ENCODE measurements around the gene GPC6. TPM values are rescaled to one million over a fixed set of nuclear protein-coding genes. Genes with fewer than 3 reads are reported as not detected.

Gene GPC6
- total RNA-seq, 1 donor from 2014 or later = 8.4 TPM

GRCh38 chr13:94053986-94054593 is 827.5 kb downstream of the GPC6 start:
- TF ChIP-seq, protein P1, sequence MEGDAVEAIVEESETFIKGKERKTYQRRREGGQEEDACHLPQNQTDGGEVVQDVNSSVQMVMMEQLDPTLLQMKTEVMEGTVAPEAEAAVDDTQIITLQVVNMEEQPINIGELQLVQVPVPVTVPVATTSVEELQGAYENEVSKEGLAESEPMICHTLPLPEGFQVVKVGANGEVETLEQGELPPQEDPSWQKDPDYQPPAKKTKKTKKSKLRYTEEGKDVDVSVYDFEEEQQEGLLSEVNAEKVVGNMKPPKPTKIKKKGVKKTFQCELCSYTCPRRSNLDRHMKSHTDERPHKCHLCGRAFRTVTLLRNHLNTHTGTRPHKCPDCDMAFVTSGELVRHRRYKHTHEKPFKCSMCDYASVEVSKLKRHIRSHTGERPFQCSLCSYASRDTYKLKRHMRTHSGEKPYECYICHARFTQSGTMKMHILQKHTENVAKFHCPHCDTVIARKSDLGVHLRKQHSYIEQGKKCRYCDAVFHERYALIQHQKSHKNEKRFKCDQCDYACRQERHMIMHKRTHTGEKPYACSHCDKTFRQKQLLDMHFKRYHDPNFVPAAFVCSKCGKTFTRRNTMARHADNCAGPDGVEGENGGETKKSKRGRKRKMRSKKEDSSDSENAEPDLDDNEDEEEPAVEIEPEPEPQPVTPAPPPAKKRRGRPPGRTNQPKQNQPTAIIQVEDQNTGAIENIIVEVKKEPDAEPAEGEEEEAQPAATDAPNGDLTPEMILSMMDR (IDR thresholded peaks at IDR 0.05) = no peak
- H3K27ac ChIP-seq = no peak overlapping the region
- no peaks in the 10 kb centered on the region for H3K36me3 ChIP-seq
- H3K4me3 ChIP-seq = no peak overlapping the region
- no peaks in the 10 kb centered on the region for H3K4me1 ChIP-seq
- no peaks in the 10 kb centered on the region for H3K9me3 ChIP-seq
- intact Hi-C loops (cut with DNase I) = no loop called here
- DNase-seq = no peak
- no peaks in the 10 kb centered on the region for H3K27me3 ChIP-seq
- no peak for ATAC-seq

DNA sequence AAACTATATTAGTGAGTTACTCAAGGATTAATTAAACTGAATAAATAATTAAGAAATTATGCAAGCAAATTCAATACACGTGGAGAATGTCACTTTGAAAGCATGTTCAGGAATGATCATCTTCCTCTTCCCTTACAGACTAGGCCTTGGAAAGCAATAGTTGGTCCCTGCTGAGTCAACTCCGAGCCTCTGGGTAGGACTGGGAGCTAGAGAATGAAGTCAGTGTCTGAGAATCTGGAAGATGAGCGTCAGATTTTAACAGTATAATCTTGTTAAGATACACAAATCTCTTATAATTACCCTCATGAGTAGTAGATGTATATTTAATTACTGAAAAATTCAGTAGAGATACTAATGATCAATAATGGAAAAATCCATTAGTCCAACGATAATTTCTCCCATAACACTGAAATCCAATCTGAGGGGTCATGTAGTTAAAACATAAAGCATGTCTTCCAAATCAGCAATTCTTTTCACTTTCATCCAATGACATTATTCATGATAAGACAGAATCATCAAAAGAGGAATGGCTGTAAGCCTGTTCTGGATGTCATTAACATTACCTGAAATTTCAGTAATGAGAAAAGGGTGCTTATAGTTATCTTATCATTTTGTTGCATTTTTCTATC is 829.9 kb downstream of the GPC6 start:
- Histone ChIP-seq H3K4me3 (no peak overlapping the region), H3K4me1 (no peaks in the 10 kb centered on the region), H3K27me3 (no peaks in the 10 kb centered on the region), H3K36me3 (no peaks in the 10 kb centered on the region), H3K9me3 (no peaks in the 10 kb centered on the region), H3K27ac (no peak overlapping the region)
- TF ChIP-seq, protein P1 (IDR thresholded peaks at IDR 0.05) = no peak
- intact Hi-C loops (cut with DNase I) = no loop called here
- ATAC-seq = no peak
- no peak for DNase-seq

DNA sequence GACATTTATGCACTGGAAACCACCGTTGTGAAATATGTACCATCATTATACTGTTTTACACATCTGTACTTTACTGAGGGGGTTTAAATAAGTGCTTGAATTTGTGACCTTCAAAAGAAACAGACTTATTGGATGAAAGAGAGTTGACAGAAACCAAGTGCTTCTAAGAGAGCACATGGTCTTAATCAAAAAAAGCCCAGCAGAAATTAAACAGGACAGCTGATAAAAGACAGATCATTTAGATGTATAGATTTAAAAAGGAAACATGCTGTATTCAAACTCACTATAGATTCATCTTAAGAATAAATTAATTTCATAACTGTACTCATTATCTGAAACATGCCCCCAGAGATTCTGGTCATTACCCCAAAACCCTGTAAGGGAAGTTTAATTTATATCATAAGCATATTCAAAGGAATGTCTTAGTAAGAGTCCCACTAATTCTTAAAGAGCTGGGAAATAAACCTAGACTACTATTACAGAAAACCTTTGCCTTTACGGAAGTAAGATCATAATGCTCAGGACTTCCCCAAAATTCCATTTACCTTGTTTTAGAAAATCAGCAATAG is 831.1 kb downstream of the GPC6 start:
- no peak for DNase-seq
- no peaks in the 10 kb centered on the region for H3K9me3 ChIP-seq
- TF ChIP-seq, protein P1 (IDR thresholded peaks at IDR 0.05) = no peak
- H3K4me3 ChIP-seq = no peak overlapping the region
- H3K27me3 ChIP-seq = no peaks in the 10 kb centered on the region
- H3K36me3 ChIP-seq = no peaks in the 10 kb centered on the region
- intact Hi-C loops (cut with DNase I) = no loop called here
- no peaks in the 10 kb centered on the region for H3K4me1 ChIP-seq
- no peak overlapping the region for H3K27ac ChIP-seq
- ATAC-seq = no peak

DNA sequence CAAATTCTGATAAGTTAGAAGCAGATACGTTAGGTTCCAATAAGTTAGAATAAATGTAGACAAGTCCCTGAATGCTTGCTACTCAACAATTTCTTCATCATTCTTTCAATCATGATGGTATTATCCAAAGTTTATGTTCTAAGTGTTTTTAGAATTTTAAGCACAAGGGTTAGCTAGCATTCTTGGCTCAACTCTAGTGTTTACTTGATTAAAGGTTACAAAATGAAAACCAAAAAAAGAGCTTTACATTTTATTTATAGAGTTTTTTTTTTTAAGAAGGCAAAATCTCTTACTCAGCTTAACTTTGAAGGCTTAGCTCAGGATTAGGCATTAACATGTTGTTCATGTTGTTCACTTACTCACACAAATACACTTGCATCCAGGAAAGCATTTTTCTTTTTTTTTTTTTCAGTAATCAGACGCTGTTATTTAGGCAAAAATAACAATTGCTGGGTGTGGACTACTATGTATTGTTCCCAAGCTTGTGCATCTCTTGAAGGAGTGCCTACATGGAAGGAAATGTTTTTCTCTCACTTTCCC is 832.3 kb downstream of the GPC6 start:
- Histone ChIP-seq H3K36me3 (no peaks in the 10 kb centered on the region), H3K9me3 (no peaks in the 10 kb centered on the region), H3K4me3 (no peak overlapping the region), H3K27ac (no peak overlapping the region), H3K27me3 (no peaks in the 10 kb centered on the region), H3K4me1 (no peaks in the 10 kb centered on the region)
- DNase-seq = no peak
- TF ChIP-seq, protein P1 (IDR thresholded peaks at IDR 0.05) = no peak
- ATAC-seq = no peak
- intact Hi-C loops (cut with DNase I) = no loop called here

GRCh38 chr13:94061301-94061700 is 834.7 kb downstream of the GPC6 start:
- Histone ChIP-seq H3K27me3 (no peaks in the 10 kb centered on the region), H3K27ac (no peak overlapping the region), H3K36me3 (no peaks in the 10 kb centered on the region), H3K9me3 (no peaks in the 10 kb centered on the region), H3K4me3 (no peak overlapping the region), H3K4me1 (no peaks in the 10 kb centered on the region)
- DNase-seq = no peak
- ATAC-seq = no peak
- TF ChIP-seq, protein P1 (IDR thresholded peaks at IDR 0.05) = no peak
- intact Hi-C loops (cut with DNase I) = no loop called here

Data from upper lobe of right lung (tissue), 1 donor.